ENCODE measurements around the gene ZNF722.

The ZNF722 gene

DNA sequence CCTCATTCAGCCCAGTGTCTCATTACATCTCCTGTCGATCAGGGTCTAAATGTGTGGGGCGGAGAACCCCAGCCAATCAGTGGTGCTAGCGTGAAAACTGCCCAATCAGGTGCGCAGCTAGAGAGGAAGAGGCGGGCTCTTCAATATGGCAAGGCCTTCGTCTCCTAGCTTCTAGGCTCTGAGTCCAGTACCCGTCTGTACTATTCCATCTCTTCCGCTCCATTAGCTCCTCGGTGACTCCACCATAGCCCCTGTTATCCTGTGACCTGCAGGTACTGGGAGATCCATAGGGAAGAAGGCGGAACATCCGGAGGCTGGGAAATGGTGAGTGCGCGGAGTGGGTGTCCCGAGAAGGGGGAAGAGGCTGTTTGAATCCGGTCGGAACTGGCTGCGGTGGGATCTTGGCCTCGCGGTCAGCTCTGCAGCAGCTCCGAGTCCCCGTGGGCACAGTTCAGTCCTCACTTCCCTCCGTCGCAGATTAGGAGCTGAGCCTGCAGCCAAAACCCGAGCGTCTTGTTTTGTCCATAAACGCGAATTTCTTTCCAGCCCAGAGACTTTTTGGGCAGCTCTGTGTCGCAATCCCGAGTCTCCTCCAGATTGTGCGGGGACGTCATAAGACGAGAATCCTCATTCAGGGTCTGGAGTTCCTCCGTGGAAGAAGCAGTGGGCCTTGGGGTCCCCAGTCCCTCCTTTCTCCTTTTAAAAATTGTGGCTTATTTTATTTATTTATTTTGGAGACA is 46.8 kb downstream of the ZNF722 start, which contains the start of gene ZNF727:
Gene ZNF727, plus strand, starts transcription at position 134 of the 740 bp plus-strand sequence. Its CDS starts 188 bp downstream, at position 322.
- Histone ChIP-seq H3K9me3 (no peaks in the 10 kb centered on the region), H3K27ac (no peak within 1 kb of the TSS), H3K4me3 (ENCODE audit: low read depth in 1 of 2, low read length in 1 of 2) (peak within 1 kb of the TSS in 1 of 2 experiments; percentile 12), H3K27me3 (no peaks in the 10 kb centered on the region), H3K4me1 (ENCODE audit: control insufficient read depth in 1 of 2, insufficient read depth in 1 of 2, low read depth in 1 of 2, low read length in 1 of 2) (no peaks in the 10 kb centered on the region), H3K36me3 (no peaks in the 10 kb centered on the region)
- TF ChIP-seq, protein P1, sequence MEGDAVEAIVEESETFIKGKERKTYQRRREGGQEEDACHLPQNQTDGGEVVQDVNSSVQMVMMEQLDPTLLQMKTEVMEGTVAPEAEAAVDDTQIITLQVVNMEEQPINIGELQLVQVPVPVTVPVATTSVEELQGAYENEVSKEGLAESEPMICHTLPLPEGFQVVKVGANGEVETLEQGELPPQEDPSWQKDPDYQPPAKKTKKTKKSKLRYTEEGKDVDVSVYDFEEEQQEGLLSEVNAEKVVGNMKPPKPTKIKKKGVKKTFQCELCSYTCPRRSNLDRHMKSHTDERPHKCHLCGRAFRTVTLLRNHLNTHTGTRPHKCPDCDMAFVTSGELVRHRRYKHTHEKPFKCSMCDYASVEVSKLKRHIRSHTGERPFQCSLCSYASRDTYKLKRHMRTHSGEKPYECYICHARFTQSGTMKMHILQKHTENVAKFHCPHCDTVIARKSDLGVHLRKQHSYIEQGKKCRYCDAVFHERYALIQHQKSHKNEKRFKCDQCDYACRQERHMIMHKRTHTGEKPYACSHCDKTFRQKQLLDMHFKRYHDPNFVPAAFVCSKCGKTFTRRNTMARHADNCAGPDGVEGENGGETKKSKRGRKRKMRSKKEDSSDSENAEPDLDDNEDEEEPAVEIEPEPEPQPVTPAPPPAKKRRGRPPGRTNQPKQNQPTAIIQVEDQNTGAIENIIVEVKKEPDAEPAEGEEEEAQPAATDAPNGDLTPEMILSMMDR (IDR thresholded peaks at IDR 0.05) = no peak

DNA sequence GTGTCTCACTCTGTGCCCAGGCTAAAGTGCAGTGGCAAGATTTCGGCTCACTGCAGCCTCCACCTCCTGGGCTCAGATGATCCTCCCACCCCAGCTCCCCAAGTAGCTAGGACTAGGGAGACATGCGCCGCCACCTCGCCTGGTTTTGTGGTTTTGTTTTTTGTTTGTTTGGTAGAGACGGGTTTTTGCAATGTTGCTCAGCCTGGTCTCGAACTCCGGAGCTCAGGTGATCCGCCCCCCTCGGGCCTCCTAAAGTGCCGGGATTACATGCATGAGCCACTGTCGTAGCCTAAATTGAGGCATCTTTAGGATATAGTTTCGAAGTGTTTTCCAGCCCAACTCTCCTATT is 47.4 kb downstream of the ZNF722 start:
- no peaks in the 10 kb centered on the region for H3K27me3 ChIP-seq
- TF ChIP-seq, protein P1 (IDR thresholded peaks at IDR 0.05) = no peak
- H3K27ac ChIP-seq = no peak overlapping the region
- H3K9me3 ChIP-seq = no peaks in the 10 kb centered on the region
- no peak overlapping the region for H3K4me3 ChIP-seq (ENCODE audit: low read depth in 1 of 2, low read length in 1 of 2)
- no peaks in the 10 kb centered on the region for H3K36me3 ChIP-seq
- H3K4me1 ChIP-seq (ENCODE audit: control insufficient read depth in 1 of 2, insufficient read depth in 1 of 2, low read depth in 1 of 2, low read length in 1 of 2) = no peaks in the 10 kb centered on the region
